A204.1 (cell line): ENCODE data around the gene MPRIP.
"Not testable (repeated sequence)": the region's sequence is repeated elsewhere in the genome, so short reads cannot be mapped to it uniquely, and the experiment has no call there.

Experiments
- FAIRE-seq: peaks from 2 replicates; lab custom pipeline; 2012; peaks lifted over from hg19 to GRCh38; lab: Jason Lieb, UNC

The MPRIP gene

GRCh38 chr17:17170346-17170985 lies 128.2 kb downstream of the MPRIP start:
- FAIRE-seq: no peak

- no peak for FAIRE-seq
Observed at GRCh38 chr17:17171186-17171585, 128.9 kb downstream of the MPRIP start.

- FAIRE-seq: no peak
Observed at GRCh38 chr17:17172001-17172939, 130.0 kb downstream of the MPRIP start.

DNA sequence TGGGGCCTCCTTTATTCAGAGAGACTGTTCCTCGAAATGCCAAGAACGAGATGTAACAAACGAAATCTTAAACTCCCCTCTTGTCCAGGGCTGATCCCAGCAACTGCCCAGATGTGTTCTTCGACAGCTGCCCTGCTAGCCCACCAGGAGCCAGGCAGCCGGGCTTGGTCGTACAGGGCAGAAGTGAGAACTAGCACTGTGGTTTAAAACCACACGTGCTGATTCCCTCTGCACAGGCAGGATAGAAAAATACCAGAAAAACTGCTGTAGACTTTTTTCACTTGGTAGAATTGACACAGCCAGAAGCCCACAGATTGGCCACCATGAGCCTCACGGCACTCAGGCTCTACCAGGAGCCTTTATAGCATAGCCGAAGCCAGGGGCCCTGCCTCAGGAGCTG lies 130.7 kb downstream of the MPRIP start:
- no peak for FAIRE-seq

GRCh38 chr17:17173921-17174320 lies 131.7 kb downstream of the MPRIP start:
- no peak for FAIRE-seq

DNA sequence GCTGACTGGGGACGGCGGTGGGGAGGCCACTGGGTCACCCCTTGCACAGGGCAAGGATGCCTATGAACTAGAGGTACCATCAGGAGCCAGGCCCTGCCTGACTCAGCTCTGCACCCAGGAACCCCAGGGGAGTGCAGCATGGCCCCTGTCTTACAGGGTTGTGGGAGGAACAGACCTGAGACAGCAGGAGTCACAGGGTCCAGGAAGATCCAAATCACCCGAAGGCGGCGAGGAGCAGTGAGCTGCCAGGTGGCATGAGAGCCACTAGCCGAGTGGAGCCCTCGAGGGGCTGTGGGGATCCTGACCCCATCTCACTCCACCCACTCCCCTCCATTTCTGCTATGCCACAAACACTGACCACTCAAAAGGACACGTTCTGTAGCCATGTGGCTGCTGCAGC lies 133.1 kb downstream of the MPRIP start:
- no peak for FAIRE-seq

DNA sequence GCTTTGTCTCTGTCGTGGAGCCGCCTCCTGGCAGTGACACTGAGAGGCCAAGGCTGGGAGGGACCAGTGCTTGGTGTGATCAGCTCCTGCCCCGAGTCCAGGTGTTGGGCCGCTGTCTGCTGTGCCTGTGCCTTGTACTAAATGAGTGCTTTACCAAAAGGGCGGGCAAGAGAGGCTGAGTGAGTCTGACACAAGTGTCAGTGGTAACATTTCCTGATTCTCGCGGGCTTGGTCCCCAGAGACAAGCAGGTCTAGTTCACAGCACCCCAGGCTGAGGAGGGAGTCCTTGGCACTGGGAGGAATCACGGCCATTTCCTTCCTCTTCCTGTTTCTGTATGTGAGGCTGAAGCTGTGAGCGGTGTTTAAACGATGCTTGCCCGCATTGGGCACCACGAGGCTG lies 133.7 kb downstream of the MPRIP start:
- FAIRE-seq: no peak

- no peak for FAIRE-seq
Observed at GRCh38 chr17:17176341-17176740, 134.1 kb downstream of the MPRIP start.

DNA sequence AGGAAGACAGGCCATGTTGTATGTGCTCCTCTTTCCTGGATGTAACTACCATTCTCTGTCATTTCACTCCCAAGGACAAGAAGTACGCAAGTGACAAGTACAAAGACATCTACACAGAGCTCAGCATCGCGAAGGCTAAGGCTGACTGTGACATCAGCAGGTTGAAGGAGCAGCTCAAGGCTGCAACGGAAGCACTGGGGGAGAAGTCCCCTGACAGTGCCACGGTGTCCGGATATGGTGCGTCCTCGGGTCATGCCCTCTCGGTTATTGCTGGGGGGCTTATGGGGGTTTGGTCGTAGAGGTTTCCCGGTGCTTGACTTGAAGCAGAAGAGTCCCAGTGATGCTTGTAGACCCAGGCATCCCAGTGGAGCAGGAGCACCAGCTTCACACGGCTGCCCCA lies 134.9 kb downstream of the MPRIP start:
- FAIRE-seq: no peak

- FAIRE-seq: no peak
Observed at GRCh38 chr17:17179371-17179827, 137.1 kb downstream of the MPRIP start.

- FAIRE-seq: no peak
Observed at GRCh38 chr17:17180141-17180603, 137.9 kb downstream of the MPRIP start.

DNA sequence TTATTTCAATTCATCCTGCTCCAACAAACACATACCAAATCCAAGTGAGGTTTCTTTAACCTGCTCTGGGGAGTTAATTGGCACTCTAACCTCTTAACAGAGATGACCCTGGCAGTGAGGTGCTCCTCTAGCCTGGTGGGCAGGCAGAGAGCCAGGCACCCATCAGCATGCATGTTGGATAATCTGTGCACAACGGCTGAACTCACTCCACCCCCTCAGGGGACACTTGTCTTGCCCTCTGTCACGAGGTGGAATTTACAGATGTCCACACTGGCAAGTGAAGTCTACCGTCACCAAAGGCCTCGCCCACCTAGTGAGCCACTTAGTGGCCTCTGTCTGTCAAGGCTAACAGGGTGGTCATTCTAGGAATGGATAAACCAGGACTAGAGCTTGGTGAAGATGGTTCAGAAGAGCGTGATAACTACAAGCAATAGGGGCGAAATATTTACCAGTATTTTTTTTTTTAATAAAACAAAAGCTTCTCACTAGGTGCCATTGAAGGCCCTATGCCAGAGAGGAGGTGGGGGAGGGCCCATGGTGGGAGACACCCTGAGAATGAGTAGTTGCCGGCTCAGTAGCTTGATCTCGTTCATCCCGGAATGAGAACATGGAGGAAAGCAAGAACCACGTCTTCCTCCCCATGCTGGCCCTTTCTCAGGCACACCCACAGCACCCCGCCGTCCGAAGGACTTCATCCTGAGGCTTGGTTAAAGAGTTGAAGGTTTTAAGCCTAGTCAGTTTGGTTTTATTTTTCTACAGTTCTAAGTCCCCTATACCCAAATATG lies 138.7 kb downstream of the MPRIP start:
- no peak for FAIRE-seq

- no peak for FAIRE-seq
Observed at GRCh38 chr17:17181666-17182597, 139.7 kb downstream of the MPRIP start.

- no peak for FAIRE-seq
Observed at GRCh38 chr17:17182598-17183136, 140.4 kb downstream of the MPRIP start.

- no peak for FAIRE-seq
Observed at GRCh38 chr17:17183744-17184143, 141.5 kb downstream of the MPRIP start.

GRCh38 chr17:17184985-17185757 lies 142.9 kb downstream of the MPRIP start:
- not testable (repeated sequence) for FAIRE-seq

- no peak for FAIRE-seq
Observed at GRCh38 chr17:17186051-17186450, 143.8 kb downstream of the MPRIP start.

- FAIRE-seq: no peak
Observed at GRCh38 chr17:17186551-17187505, 144.6 kb downstream of the MPRIP start.

DNA sequence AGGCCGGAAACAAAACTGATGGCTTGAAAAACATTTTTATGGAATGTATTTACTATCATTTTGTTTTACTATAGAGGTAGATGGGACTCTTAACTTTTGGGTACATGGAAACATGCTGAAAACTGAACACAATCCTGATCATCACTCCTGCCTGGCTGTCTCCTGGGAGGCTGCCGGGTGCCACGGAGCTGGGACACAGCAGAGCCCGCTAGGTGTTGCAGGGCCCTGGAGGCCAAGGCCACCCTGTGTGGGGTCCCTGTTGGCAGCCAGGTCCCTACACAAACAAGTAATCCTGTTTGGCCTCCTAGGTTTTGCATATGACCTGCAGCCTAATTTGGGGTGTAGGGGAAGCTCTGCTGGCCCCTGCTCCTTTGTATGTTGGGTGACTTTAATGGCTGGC lies 146.3 kb downstream of the MPRIP start:
- FAIRE-seq: no peak
